Stomach (tissue), 9 donors: ENCODE measurements around the gene PLEKHH2. TPM values are rescaled to one million over a fixed set of nuclear protein-coding genes. Genes with fewer than 3 reads are reported as not detected.
"Not testable (repeated sequence)": the region's sequence is repeated elsewhere in the genome, so short reads cannot be mapped to it uniquely, and the experiment has no call there.

ENCODE experiments used
- DNase-seq, 2 donors: peaks; one replicate each; pipeline versions ENCODE4 v3.0.0 to v3.0.0-alpha.2; 2013 to 2019
- H3K27ac ChIP-seq, 5 donors: fragments of 200-600 bp in 4 of 5; sonication (generic) in 4 of 5; one replicate each; pipeline ENCODE4 v1.5.1; 2013 to 2019; ENCODE audit warnings: mild to moderate bottlenecking in 1 of 5, moderate library complexity in 1 of 5
- H3K27me3 ChIP-seq, 3 donors: fragments of 200-600 bp; sonication (generic); one replicate each; pipeline ENCODE4 v1.5.1; 2017 to 2019; ENCODE audit warnings: mixed run types in 1 of 3
- H3K36me3 ChIP-seq, 4 donors: fragments of 200-600 bp; sonication (generic); 1 replicate in 3 of 4; 2 replicates in 1 of 4; pipeline ENCODE4 v1.5.1; 2016 to 2019
- H3K4me1 ChIP-seq, 4 donors: fragments of 200-600 bp; sonication (generic); one replicate each; pipeline ENCODE4 v1.5.1; 2016 to 2019
- H3K4me3 ChIP-seq, 4 donors: fragments of 200-600 bp; sonication (generic) in 3 of 4; one replicate each; pipeline ENCODE4 v1.5.1; 2016 to 2019; ENCODE audit warnings: mild to moderate bottlenecking in 1 of 4
- H3K9me3 ChIP-seq, 4 donors: fragments of 200-600 bp; sonication (generic); one replicate each; pipeline ENCODE4 v1.5.1; 2016 to 2019
- CTCF ChIP-seq, 7 experiments: fragments of 450-650 bp in 4 of 7; fragments of 200-600 bp in 3 of 7; sonication (generic) in 3 of 7; IDR thresholded peaks; one replicate each; pipeline ENCODE4 v1.5.1; 2016 to 2019; ENCODE audit warnings: antibody characterized with exemption in 7 of 7, control low read depth in 2 of 7, mild to moderate bottlenecking in 1 of 7
- EP300 ChIP-seq: sonication (generic); formaldehyde crosslinking; IDR thresholded peaks from one replicate; pipeline ENCODE4 v1.6.1; 2017; ENCODE audit warnings: antibody characterized with exemption
- POLR2A ChIP-seq, 4 donors: fragments of 450-650 bp; IDR thresholded peaks; one replicate each; pipeline ENCODE4 v1.6.1; 2016; ENCODE audit warnings: antibody characterized with exemption in 4 of 4, control low read depth in 2 of 4, mild to moderate bottlenecking in 1 of 4, moderate library complexity in 1 of 4
- POLR2AphosphoS5 ChIP-seq, 3 donors: sonication (generic); formaldehyde crosslinking; IDR thresholded peaks; one replicate each; pipeline ENCODE4 v1.6.1; 2016; ENCODE audit warnings: antibody characterized with exemption in 3 of 3
- WGBS, 5 donors: extraction: QIAGEN DNeasy Blood & Tissue Kit in 3 of 5; methylation state at CpG; one replicate each; pipeline versions ENCODE4 v1.1.5 to v1.1.7; 2013 to 2018; 5-methylcytosine and 5-hydroxymethylcytosine counted together
- intact Hi-C: fragments of 100-400 bp; cut with DNase I; formaldehyde crosslinking; loops from one replicate; pipeline ENCODE4 v1.15.1; 2023; ENCODE audit warnings: low total_unique reads
- polyA plus RNA-seq, 3 donors: library from polyadenylated mRNA; stranded (reverse); fragments of 200-250 nt; gene quantifications; one replicate each; pipeline ENCODE4 v1.2.3, GENCODE V29; 2013
- total RNA-seq, 5 donors: library from RNA; depleted of rRNA; stranded (reverse); fragments of >200 nt; gene quantifications; one replicate each; pipeline versions ENCODE4 v1.1.0 to v1.2.3, GENCODE V29; 2014 to 2016
- donor health status: healthy with polysubstance abuse.
- donor health status: Bipolar disorder and iron deficiency.
- donor health status: healthy.

Gene PLEKHH2
- total and polyA plus RNA-seq, 8 donors, result 1.8 to 130 (median 11.1) TPM

- 72 to 87% (median 79%) methylated on average over 2 of the region's 2 CpGs for WGBS, 5 donors
Measured at GRCh38 chr2:43689999-43690398, 52.9 kb downstream of the PLEKHH2 start.

GRCh38 chr2:43692428-43692994 is 55.5 kb downstream of the PLEKHH2 start:
- no peaks in the 10 kb centered on the region for H3K4me1 ChIP-seq
- WGBS, 5 donors, result 76 to 86% (median 81%) methylated on average over 5 of the region's 5 CpGs
- H3K27ac ChIP-seq, result no peak overlapping the region
- DNase-seq, result no peak
- no peak overlapping the region for H3K4me3 ChIP-seq
- no peaks in the 10 kb centered on the region for H3K36me3 ChIP-seq
- no peaks in the 10 kb centered on the region for H3K27me3 ChIP-seq
- no peak for TF ChIP-seq CTCF (IDR thresholded peaks at IDR 0.05)
- no peak for TF ChIP-seq POLR2AphosphoS5 (IDR thresholded peaks at IDR 0.05)
- TF ChIP-seq EP300, result no peak
- TF ChIP-seq POLR2A (IDR thresholded peaks at IDR 0.05), result no peak
- intact Hi-C loops, result no loop called here
- H3K9me3 ChIP-seq, result no peaks in the 10 kb centered on the region

More at GRCh38 chr2:43689999-43690398, 52.9 kb downstream of the PLEKHH2 start:
- Histone ChIP-seq H3K4me3 (no peak overlapping the region), H3K4me1 (no peaks in the 10 kb centered on the region), H3K36me3 (no peaks in the 10 kb centered on the region), H3K9me3 (no peaks in the 10 kb centered on the region), H3K27ac (no peak overlapping the region), H3K27me3 (no peaks in the 10 kb centered on the region)
- intact Hi-C loops, result no loop called here
- DNase-seq, result no peak
- no peak for TF ChIP-seq CTCF (IDR thresholded peaks at IDR 0.05)
- TF ChIP-seq EP300, result no peak
- no peak for TF ChIP-seq POLR2A (IDR thresholded peaks at IDR 0.05)
- no peak for TF ChIP-seq POLR2AphosphoS5 (IDR thresholded peaks at IDR 0.05)

- H3K4me1 ChIP-seq, H3K36me3 ChIP-seq, H3K27me3 ChIP-seq, DNase-seq, intact Hi-C loops, H3K9me3 ChIP-seq, H3K4me3 ChIP-seq, H3K27ac ChIP-seq: not testable (repeated sequence)
- 89 to 94% (median 91%) methylated on average over 6 of the region's 6 CpGs for WGBS, 5 donors
Measured at GRCh38 chr2:43698140-43698539, 61.1 kb downstream of the PLEKHH2 start.

GRCh38 chr2:43699761-43700160 is 62.7 kb downstream of the PLEKHH2 start:
- no peak overlapping the region for H3K27ac ChIP-seq
- no peak overlapping the region for H3K4me3 ChIP-seq
- H3K36me3 ChIP-seq, result no peaks in the 10 kb centered on the region
- intact Hi-C loops, result no loop called here
- 69 to 81% (median 78%) methylated on average over 3 of the region's 3 CpGs for WGBS, 5 donors
- DNase-seq, result no peak
- TF ChIP-seq EP300, result no peak
- TF ChIP-seq POLR2AphosphoS5 (IDR thresholded peaks at IDR 0.05), result no peak
- no peak for TF ChIP-seq POLR2A (IDR thresholded peaks at IDR 0.05)
- TF ChIP-seq CTCF (IDR thresholded peaks at IDR 0.05), result no peak
- H3K27me3 ChIP-seq, result no peaks in the 10 kb centered on the region
- H3K4me1 ChIP-seq, result no peaks in the 10 kb centered on the region
- no peaks in the 10 kb centered on the region for H3K9me3 ChIP-seq

- intact Hi-C loops, result no loop called here
- H3K27ac ChIP-seq, result no peak overlapping the region
- no peaks in the 10 kb centered on the region for H3K9me3 ChIP-seq
- TF ChIP-seq POLR2A (IDR thresholded peaks at IDR 0.05), result no peak
- TF ChIP-seq CTCF (IDR thresholded peaks at IDR 0.05), result no peak
- TF ChIP-seq EP300, result no peak
- TF ChIP-seq POLR2AphosphoS5 (IDR thresholded peaks at IDR 0.05), result no peak
- DNase-seq, result no peak
- no peaks in the 10 kb centered on the region for H3K27me3 ChIP-seq
- no peak overlapping the region for H3K4me3 ChIP-seq
- no peaks in the 10 kb centered on the region for H3K4me1 ChIP-seq
- peaks cover 0 to 4% (median 0%) of the 10 kb centered on the region in 4 donors for H3K36me3 ChIP-seq
Measured at GRCh38 chr2:43701111-43701510, 64.1 kb downstream of the PLEKHH2 start.
